ENCODE results near the gene RTKN2. TPM values are rescaled to one million over a fixed set of nuclear protein-coding genes. Genes with fewer than 3 reads are reported as not detected.

The RTKN2 gene
- total RNA-seq, 1 donor from 2014 or later: 27.5 TPM

DNA sequence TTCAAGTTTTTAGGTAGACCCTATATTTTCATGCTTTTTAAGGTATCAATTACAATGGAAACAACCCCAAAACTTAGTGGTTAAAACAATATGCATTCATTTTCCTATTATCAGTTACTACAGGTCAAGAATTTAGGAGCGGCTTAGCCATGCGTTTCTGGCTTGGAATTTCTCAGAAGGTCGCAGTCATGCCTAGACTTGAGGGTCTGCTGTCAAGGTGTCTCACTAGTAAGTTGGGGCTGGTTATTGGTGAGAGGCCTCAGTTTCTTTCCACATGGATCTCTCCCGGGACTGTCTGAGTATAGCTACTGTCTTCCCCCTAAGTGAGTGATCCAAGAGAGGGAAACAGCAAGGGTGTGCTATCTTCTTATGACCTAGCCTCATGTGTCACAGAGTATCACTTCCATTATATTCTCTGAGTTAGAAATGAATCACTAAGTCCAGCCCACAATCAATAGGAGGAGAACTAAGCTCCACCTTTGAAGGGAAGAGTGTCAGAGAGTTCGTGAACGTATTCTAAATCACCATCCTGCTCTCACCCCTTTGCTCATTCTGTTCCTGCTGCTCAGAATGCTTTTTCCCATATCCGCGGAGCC is 80.5 kb downstream of the RTKN2 start:
- no peak overlapping the region for H3K27ac Mint-ChIP-seq (ENCODE audit: unreplicated experiment)
- no peak overlapping the region for H3K4me3 Mint-ChIP-seq
- peaks cover 12% of the 10 kb centered on the region for H3K4me1 Mint-ChIP-seq
- TF ChIP-seq CTCF (conservative IDR thresholded peaks at IDR 0.05): no peak
- H3K9me3 Mint-ChIP-seq: no peaks in the 10 kb centered on the region
- no peaks in the 10 kb centered on the region for H3K27me3 Mint-ChIP-seq (ENCODE audit: low read depth)
- no peak for DNase-seq (ENCODE audit: low read depth, low spot score)
- H3K36me3 Mint-ChIP-seq (ENCODE audit: low read depth): peaks cover 20% of the 10 kb centered on the region

- TF ChIP-seq CTCF (conservative IDR thresholded peaks at IDR 0.05): no peak
- no peaks in the 10 kb centered on the region for H3K9me3 Mint-ChIP-seq
- H3K27ac Mint-ChIP-seq (ENCODE audit: unreplicated experiment): no peak overlapping the region
- peaks cover 21% of the 10 kb centered on the region for H3K36me3 Mint-ChIP-seq (ENCODE audit: low read depth)
- H3K27me3 Mint-ChIP-seq (ENCODE audit: low read depth): no peaks in the 10 kb centered on the region
- no peak for DNase-seq (ENCODE audit: low read depth, low spot score)
- no peak overlapping the region for H3K4me3 Mint-ChIP-seq
- H3K4me1 Mint-ChIP-seq: peaks cover 12% of the 10 kb centered on the region
These were observed 81.5 kb downstream of the RTKN2 start for GRCh38 chr10:62186999-62187675.

DNA sequence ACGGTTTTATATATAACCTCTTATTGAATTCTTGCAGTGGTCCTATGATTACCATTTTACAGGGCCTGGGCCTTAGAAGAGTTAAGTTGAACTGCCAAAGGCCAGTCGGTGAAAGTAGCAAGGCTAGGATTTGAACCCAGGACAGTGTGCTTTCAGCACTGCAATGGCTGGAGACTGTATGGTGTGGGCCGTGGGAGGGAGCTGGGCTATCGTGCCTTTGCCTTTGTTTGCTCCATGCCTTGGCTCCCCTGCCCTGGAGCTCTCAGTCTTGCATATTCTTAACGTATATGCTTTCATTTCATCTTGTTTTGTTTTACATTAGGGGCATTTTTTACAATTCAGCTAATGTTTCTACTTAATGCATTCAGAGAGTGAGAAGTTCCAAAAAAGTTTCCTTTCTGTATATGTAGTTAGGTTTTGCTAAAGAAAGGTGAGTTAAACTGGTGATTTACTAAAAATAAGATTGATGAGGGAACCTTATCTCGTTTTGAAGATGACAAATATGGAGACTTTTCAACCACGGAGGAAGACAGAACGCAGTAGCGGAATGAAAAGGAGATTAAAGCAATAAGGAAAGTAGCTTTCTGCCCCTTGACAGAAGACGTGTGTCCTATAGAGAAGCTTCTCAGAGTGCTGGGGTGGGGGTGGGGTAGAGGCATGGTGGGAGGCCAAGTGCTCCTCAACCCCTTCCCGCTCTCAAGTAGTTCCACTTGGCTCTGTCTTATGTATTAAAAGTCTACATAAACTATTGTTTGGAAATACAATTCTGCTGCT is 82.5 kb downstream of the RTKN2 start:
- Mint-ChIP-seq H3K27me3 (ENCODE audit: low read depth) (no peaks in the 10 kb centered on the region), H3K4me3 (no peak overlapping the region), H3K27ac (ENCODE audit: unreplicated experiment) (no peak overlapping the region), H3K9me3 (no peaks in the 10 kb centered on the region), H3K36me3 (ENCODE audit: low read depth) (peaks cover 28% of the 10 kb centered on the region), H3K4me1 (peaks cover 16% of the 10 kb centered on the region)
- no peak for DNase-seq (ENCODE audit: low read depth, low spot score)
- no peak for TF ChIP-seq CTCF (conservative IDR thresholded peaks at IDR 0.05)

DNA sequence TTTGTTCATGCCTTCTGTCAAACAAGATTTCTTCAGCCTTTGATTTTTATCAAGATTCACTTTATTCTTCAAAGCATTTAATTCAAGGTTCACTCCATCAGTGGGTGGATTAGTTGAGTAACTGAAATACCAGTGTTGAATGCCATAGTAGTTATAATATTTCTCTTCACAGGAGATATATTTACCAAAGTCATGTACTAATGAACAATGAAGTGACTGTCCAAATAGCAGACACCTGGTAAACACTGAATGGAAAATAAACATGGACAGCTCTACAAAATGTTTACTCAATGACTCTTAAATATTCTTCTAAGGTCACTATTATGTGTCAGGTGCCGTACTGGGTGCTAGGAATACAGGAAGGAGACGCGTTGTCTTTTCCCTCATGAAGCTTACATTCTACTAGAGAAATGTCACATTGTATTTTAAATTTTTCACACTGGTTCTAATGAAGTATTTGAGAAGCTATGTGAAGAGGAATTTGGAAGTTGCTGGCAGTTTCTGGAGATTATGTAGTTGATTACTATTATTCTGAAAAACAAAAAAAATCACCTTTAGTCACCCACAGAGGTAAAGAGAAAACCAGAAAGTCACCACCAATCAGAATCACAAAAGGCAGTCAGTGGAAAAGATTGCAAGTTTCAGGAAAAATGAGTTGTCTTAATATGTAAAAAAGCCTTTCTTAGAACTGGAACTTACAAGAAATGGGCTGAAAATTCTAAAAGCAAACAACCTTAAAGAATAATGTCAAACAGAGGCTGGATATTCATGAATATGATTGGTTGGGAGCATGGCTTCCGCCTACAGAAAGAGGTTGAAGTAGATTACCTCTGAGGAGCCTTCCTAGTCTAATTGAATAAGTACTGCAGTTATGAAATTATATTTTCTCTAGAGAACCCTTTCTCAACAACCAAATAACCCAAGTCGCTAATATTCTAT is 84.5 kb downstream of the RTKN2 start:
- Mint-ChIP-seq H3K9me3 (no peaks in the 10 kb centered on the region), H3K4me3 (no peak overlapping the region), H3K36me3 (ENCODE audit: low read depth) (peaks cover 29% of the 10 kb centered on the region), H3K4me1 (peaks cover 16% of the 10 kb centered on the region), H3K27me3 (ENCODE audit: low read depth) (no peaks in the 10 kb centered on the region), H3K27ac (ENCODE audit: unreplicated experiment) (no peak overlapping the region)
- no peak for DNase-seq (ENCODE audit: low read depth, low spot score)
- no peak for TF ChIP-seq CTCF (conservative IDR thresholded peaks at IDR 0.05)

- peaks cover 16% of the 10 kb centered on the region for H3K4me1 Mint-ChIP-seq
- peaks cover 31% of the 10 kb centered on the region for H3K36me3 Mint-ChIP-seq (ENCODE audit: low read depth)
- no peak for TF ChIP-seq CTCF (conservative IDR thresholded peaks at IDR 0.05)
- no peak for DNase-seq (ENCODE audit: low read depth, low spot score)
- no peaks in the 10 kb centered on the region for H3K27me3 Mint-ChIP-seq (ENCODE audit: low read depth)
- no peak overlapping the region for H3K27ac Mint-ChIP-seq (ENCODE audit: unreplicated experiment)
- no peak overlapping the region for H3K4me3 Mint-ChIP-seq
- peaks cover 4% of the 10 kb centered on the region for H3K9me3 Mint-ChIP-seq
These were observed 85.2 kb downstream of the RTKN2 start for GRCh38 chr10:62183442-62183841.

Measured in neural crest cell (in vitro differentiated cells).